H9 (cell line): ENCODE data around the gene FREY1. TPM values are rescaled to one million over a fixed set of nuclear protein-coding genes. Genes with fewer than 3 reads are reported as not detected.

Source experiments
- DNase-seq: peaks from one replicate; pipeline ENCODE4 v3.0.0-alpha.2; 2017
- H2AFZ ChIP-seq: one replicate; pipeline ENCODE4 v1.6.1; 2013; ENCODE audit warnings: mild to moderate bottlenecking, low read length, control low read depth, moderate library complexity
- H2AK5ac ChIP-seq: 2 replicates; pipeline ENCODE4 v1.6.1; 2013; ENCODE audit warnings: low read length, control low read depth, mixed read lengths; ENCODE audit not compliant: insufficient read length
- H2BK120ac ChIP-seq: one replicate; pipeline ENCODE4 v1.6.1; 2013; ENCODE audit warnings: low read depth, mild to moderate bottlenecking, low read length, control low read depth, inconsistent platforms; ENCODE audit not compliant: poor library complexity, severe bottlenecking
- H2BK12ac ChIP-seq: 2 replicates; pipeline ENCODE4 v1.6.1; 2013; ENCODE audit warnings: low read length, control low read depth, mixed read lengths, low read depth; ENCODE audit not compliant: insufficient read length
- H2BK15ac ChIP-seq: 2 replicates; pipeline ENCODE4 v1.6.1; 2013; ENCODE audit warnings: low read depth, low read length, control low read depth
- H2BK20ac ChIP-seq: one replicate; pipeline ENCODE4 v1.6.1; 2013; ENCODE audit warnings: low read depth, mild to moderate bottlenecking, low read length, control low read depth, inconsistent platforms; ENCODE audit not compliant: poor library complexity, severe bottlenecking
- H2BK5ac ChIP-seq: 2 replicates; pipeline ENCODE4 v1.6.1; 2013; ENCODE audit warnings: low read length, control low read depth, mixed read lengths; ENCODE audit not compliant: insufficient read length
- H3K14ac ChIP-seq: 2 replicates; pipeline ENCODE4 v1.6.1; 2013; ENCODE audit warnings: low read length, control low read depth; ENCODE audit not compliant: insufficient read depth
- H3K18ac ChIP-seq: 2 replicates; pipeline ENCODE4 v1.6.1; 2013; ENCODE audit warnings: low read depth, mild to moderate bottlenecking, mixed read lengths, low read length, control low read depth; ENCODE audit not compliant: insufficient read length
- H3K23ac ChIP-seq: 2 replicates; pipeline ENCODE4 v1.6.1; 2013; ENCODE audit warnings: low read length, control low read depth, mixed read lengths, low read depth; ENCODE audit not compliant: insufficient read length
- H3K23me2 ChIP-seq: 2 replicates; pipeline ENCODE4 v1.6.1; 2013; ENCODE audit warnings: low read depth, mild to moderate bottlenecking, mixed read lengths, low read length, control low read depth; ENCODE audit not compliant: insufficient read length, poor library complexity, severe bottlenecking
- H3K27ac ChIP-seq: 2 replicates; pipeline ENCODE4 v1.5.1; 2013; ENCODE audit warnings: low read length, control low read depth, mixed read lengths, low read depth; ENCODE audit not compliant: insufficient read length
- H3K27me3 ChIP-seq: 2 replicates; pipeline ENCODE4 v1.6.1; 2013; ENCODE audit warnings: low read length, control low read depth, inconsistent platforms; ENCODE audit not compliant: insufficient read depth
- H3K4ac ChIP-seq: 2 replicates; pipeline ENCODE4 v1.6.1; 2013; ENCODE audit warnings: low read depth, mild to moderate bottlenecking, control low read depth, inconsistent platforms, low read length, moderate library complexity
- H3K4me1 ChIP-seq: 2 replicates; pipeline ENCODE4 v1.6.1; 2013; ENCODE audit warnings: low read length, control low read depth, inconsistent platforms; ENCODE audit not compliant: insufficient read depth
- H3K4me2 ChIP-seq: 2 replicates; pipeline ENCODE4 v1.6.1; 2013; ENCODE audit warnings: low read length, control low read depth, mixed read lengths; ENCODE audit not compliant: insufficient read length, insufficient read depth
- H3K56ac ChIP-seq: 2 replicates; pipeline ENCODE4 v1.6.1; 2013; ENCODE audit warnings: low read depth, mild to moderate bottlenecking, mixed read lengths, low read length, control low read depth; ENCODE audit not compliant: insufficient read length
- H3K79me1 ChIP-seq: 2 replicates; pipeline ENCODE4 v1.6.1; 2013; ENCODE audit warnings: low read depth, mild to moderate bottlenecking, moderate library complexity, low read length, control low read depth, inconsistent platforms; ENCODE audit not compliant: insufficient read depth, poor library complexity, severe bottlenecking
- H3K79me2 ChIP-seq: 2 replicates; pipeline ENCODE4 v1.6.1; 2013; ENCODE audit warnings: low read length, control low read depth, inconsistent platforms; ENCODE audit not compliant: insufficient read depth
- H3K9ac ChIP-seq: 2 replicates; pipeline ENCODE4 v1.6.1; 2013; ENCODE audit warnings: low read length, control low read depth, mixed read lengths; ENCODE audit not compliant: insufficient read length; ENCODE audit errors: extremely low read depth
- H3K9me3 ChIP-seq: one replicate; pipeline ENCODE4 v1.6.1; 2013; ENCODE audit warnings: low read depth, low read length, inconsistent platforms; ENCODE audit not compliant: control insufficient read depth
- H3T11ph ChIP-seq: one replicate; pipeline ENCODE4 v1.6.1; 2013; ENCODE audit warnings: mild to moderate bottlenecking, low read length, control low read depth, inconsistent platforms
- H4K20me1 ChIP-seq: one replicate; pipeline ENCODE4 v1.6.1; 2013; ENCODE audit not compliant: control insufficient read depth, insufficient read length, insufficient read depth
- H4K5ac ChIP-seq: 2 replicates; pipeline ENCODE4 v1.6.1; 2013; ENCODE audit warnings: low read depth, mild to moderate bottlenecking, mixed read lengths, low read length, control low read depth; ENCODE audit not compliant: insufficient read length
- H4K8ac ChIP-seq: replicated peaks from 2 replicates; pipeline ENCODE4 v1.6.1; 2013; ENCODE audit warnings: low read length, control low read depth, mixed read lengths, low read depth; ENCODE audit not compliant: insufficient read length
- H4K91ac ChIP-seq: 2 replicates; pipeline ENCODE4 v1.6.1; 2013; ENCODE audit warnings: low read depth, mild to moderate bottlenecking, moderate library complexity, mixed read lengths, low read length, control low read depth; ENCODE audit not compliant: insufficient read length
- H3K27ac Mint-ChIP-seq, 3 experiments: 2 replicates in 2 of 3; 3 replicates in 1 of 3; pipeline ENCODE4 v1.8.0; 2020 to 2021; ENCODE audit warnings: mixed read lengths in 3 of 3, mild to moderate bottlenecking in 1 of 3, moderate library complexity in 1 of 3
- H3K27me3 Mint-ChIP-seq: 2 replicates; pipeline ENCODE4 v1.8.0; 2021; ENCODE audit warnings: low read depth, mild to moderate bottlenecking, moderate library complexity, mixed read lengths
- H3K36me3 Mint-ChIP-seq, 3 experiments: 2 replicates in 2 of 3; 3 replicates in 1 of 3; pipeline ENCODE4 v1.8.0; 2020 to 2021; ENCODE audit warnings: low read depth in 3 of 3, mixed read lengths in 3 of 3; ENCODE audit not compliant: insufficient read depth in 1 of 3
- H3K4me1 Mint-ChIP-seq, 2 experiments: 2 replicates each; pipeline ENCODE4 v1.8.0; 2020; ENCODE audit warnings: mixed read lengths in 2 of 2
- H3K4me3 Mint-ChIP-seq, 2 experiments: 2 replicates in 1 of 2; 3 replicates in 1 of 2; pipeline ENCODE4 v1.8.0; 2020 to 2021; ENCODE audit warnings: mild to moderate bottlenecking in 2 of 2, mixed read lengths in 2 of 2, moderate library complexity in 1 of 2
- H3K9me3 Mint-ChIP-seq, 2 experiments: 2 replicates in 1 of 2; 3 replicates in 1 of 2; pipeline ENCODE4 v1.8.0; 2020; ENCODE audit warnings: mild to moderate bottlenecking in 2 of 2, mixed read lengths in 2 of 2, moderate library complexity in 1 of 2
- CTCF ChIP-seq: fragments of 200-600 bp; sonication (generic); conservative IDR thresholded peaks from 3 replicates; pipeline ENCODE4 v1.8.0; 2021; ENCODE audit warnings: antibody characterized with exemption, mild to moderate bottlenecking
- WGBS: extraction: QIAGEN DNeasy Blood & Tissue Kit; methylation state at CpG from one replicate; pipeline ENCODE4 v1.1.7; 2013; ENCODE audit warnings: missing lambda C conversion rate, low lambda C conversion rate, mixed read lengths; ENCODE audit not compliant: insufficient read length; ENCODE audit errors: extremely low coverage; 5-methylcytosine and 5-hydroxymethylcytosine counted together
- total RNA-seq: library from RNA; stranded (reverse); gene quantifications from 2 replicates; pipeline ENCODE4 v1.2.1, GENCODE V29; 2021

The FREY1 gene
- total RNA-seq, 1 experiment from 2014 or later: 2.1 TPM

- H3K27ac ChIP-seq: no peak overlapping the region
- no peaks in the 10 kb centered on the region for H3K79me1 ChIP-seq
- H3K18ac ChIP-seq: no peak overlapping the region
- no peaks in the 10 kb centered on the region for H3K27me3 Mint-ChIP-seq
- no peaks in the 10 kb centered on the region for H3K23me2 ChIP-seq
- H3T11ph ChIP-seq: no peak overlapping the region
- H3K27ac Mint-ChIP-seq: no peak overlapping the region
- H3K4me1 Mint-ChIP-seq: peaks cover 10 to 20% of the 10 kb centered on the region in 2 experiments
- no peak overlapping the region for H4K8ac ChIP-seq
- H3K9me3 ChIP-seq: no peaks in the 10 kb centered on the region
- H3K4ac ChIP-seq: no peak overlapping the region
- no peak overlapping the region for H3K4me3 Mint-ChIP-seq
- H4K20me1 ChIP-seq: no peaks in the 10 kb centered on the region
- H3K14ac ChIP-seq: no peak overlapping the region
- H2BK5ac ChIP-seq: no peak overlapping the region
- TF ChIP-seq CTCF: no peak
- no CpG with 5 or more reads among the region's 4 CpGs for WGBS
- H3K27me3 ChIP-seq: no peaks in the 10 kb centered on the region
- no peak overlapping the region for H2BK12ac ChIP-seq
- H3K4me1 ChIP-seq: 0 out of 2 replicates have a peak, but pooled peaks cover 2% of the 10 kb centered on the region
- H3K79me2 ChIP-seq: no peaks in the 10 kb centered on the region
- H3K9me3 Mint-ChIP-seq: no peaks in the 10 kb centered on the region
- H2BK15ac ChIP-seq: no peak overlapping the region
- no peak overlapping the region for H3K56ac ChIP-seq
- H2BK20ac ChIP-seq: no peak overlapping the region
- no peak overlapping the region for H2AFZ ChIP-seq
- H4K91ac ChIP-seq: no peak overlapping the region
- H2AK5ac ChIP-seq: no peak overlapping the region
- no peak overlapping the region for H3K4me2 ChIP-seq
- no peak for DNase-seq
- H3K23ac ChIP-seq: no peak overlapping the region
- no peak overlapping the region for H2BK120ac ChIP-seq
- H4K5ac ChIP-seq: no peak overlapping the region
- H3K9ac ChIP-seq: no peak overlapping the region
- peaks cover 0 to 34% (median 34%) of the 10 kb centered on the region in 3 experiments for H3K36me3 Mint-ChIP-seq
Measured at GRCh38 chr11:45936511-45937054, 29.5 kb upstream of the FREY1 start.
